GM23248 (cell line): Measurements from ENCODE around the gene SRPK1. TPM values are rescaled to one million over a fixed set of nuclear protein-coding genes. Genes with fewer than 3 reads are reported as not detected.

Experiments used
- DNase-seq: peaks from one replicate; pipeline ENCODE4 v3.0.0-alpha.2; 2015
- H2AFZ ChIP-seq: fragments of 200-600 bp; sonication (generic); 2 replicates; pipeline ENCODE4 v1.6.1; 2016; ENCODE audit warnings: antibody characterized with exemption
- H3F3A ChIP-seq: fragments of 200-600 bp; sonication (generic); 2 replicates; pipeline ENCODE4 v1.6.1; 2016; ENCODE audit warnings: mild to moderate bottlenecking, antibody characterized with exemption, mixed run types; ENCODE audit not compliant: insufficient read depth
- H3K27ac ChIP-seq: fragments of 200-600 bp; sonication (generic); 2 replicates; pipeline ENCODE4 v1.5.1; 2016; ENCODE audit warnings: mild to moderate bottlenecking
- H3K27me3 ChIP-seq: fragments of 200-600 bp; sonication (generic); replicated peaks from 2 replicates; pipeline ENCODE4 v1.6.1; 2016; ENCODE audit warnings: mild to moderate bottlenecking; ENCODE audit not compliant: insufficient read depth
- H3K36me3 ChIP-seq: fragments of 200-600 bp; sonication (generic); 2 replicates; pipeline ENCODE4 v1.6.1; 2016; ENCODE audit warnings: low read depth, mild to moderate bottlenecking
- H3K4me1 ChIP-seq: fragments of 200-600 bp; sonication (generic); 2 replicates; pipeline ENCODE4 v1.6.1; 2016; ENCODE audit warnings: mild to moderate bottlenecking; ENCODE audit not compliant: insufficient read depth
- H3K4me2 ChIP-seq: fragments of 200-600 bp; sonication (generic); one replicate; pipeline ENCODE4 v1.6.1; 2016; ENCODE audit warnings: mild to moderate bottlenecking; ENCODE audit not compliant: unreplicated experiment
- H3K4me3 ChIP-seq: fragments of 200-600 bp; sonication (generic); 2 replicates; pipeline ENCODE4 v1.5.1; 2016; ENCODE audit warnings: mild to moderate bottlenecking
- H3K79me2 ChIP-seq: fragments of 200-600 bp; sonication (generic); 2 replicates; pipeline ENCODE4 v1.6.1; 2016; ENCODE audit warnings: mild to moderate bottlenecking; ENCODE audit not compliant: insufficient read depth
- H3K9ac ChIP-seq: fragments of 200-600 bp; sonication (generic); 2 replicates; pipeline ENCODE4 v1.6.1; 2016; ENCODE audit warnings: mild to moderate bottlenecking
- H3K9me2 ChIP-seq: fragments of 200-600 bp; sonication (generic); 2 replicates; pipeline ENCODE4 v1.6.1; 2016; ENCODE audit warnings: mixed run types, mild to moderate bottlenecking, moderate library complexity; ENCODE audit not compliant: insufficient read depth
- H3K9me3 ChIP-seq: fragments of 200-600 bp; sonication (generic); one replicate; pipeline ENCODE4 v1.6.1; 2017; ENCODE audit warnings: low read depth
- H4K20me1 ChIP-seq: fragments of 200-600 bp; sonication (generic); 2 replicates; pipeline ENCODE4 v1.6.0; 2016; ENCODE audit not compliant: insufficient read depth
- EZH2 ChIP-seq: fragments of 200-600 bp; sonication (generic); IDR thresholded peaks from 2 replicates; pipeline ENCODE4 v1.6.1; 2018; ENCODE audit warnings: antibody characterized with exemption, mild to moderate bottlenecking; ENCODE audit not compliant: insufficient read depth, poor library complexity, severe bottlenecking
- EZH2phosphoT487 ChIP-seq: fragments of 200-600 bp; sonication (generic); IDR thresholded peaks from 2 replicates; pipeline ENCODE4 v1.6.1; 2018; ENCODE audit warnings: antibody characterized with exemption, moderate library complexity, mild to moderate bottlenecking, low read depth; ENCODE audit not compliant: insufficient read depth
- WGBS, 2 experiments: methylation state at CpG; one replicate each; pipeline ENCODE4 v1.1.6; 2015 to 2017; ENCODE audit warnings: low lambda C conversion rate in 2 of 2, low coverage in 1 of 2; ENCODE audit errors: missing lambda C conversion rate in 2 of 2; 5-methylcytosine and 5-hydroxymethylcytosine counted together
- in situ Hi-C: fragments of 300-500 bp; cut with MboI; formaldehyde crosslinking; loops from 2 replicates; pipeline ENCODE4 v1.15.0; 2020
- polyA plus RNA-seq: library from polyadenylated mRNA; unstranded; fragments of >200 nt; fragmentation: Nextera tagmentation; extraction: Ambion mirVana; gene quantifications from 2 replicates; pipeline ENCODE4 v1.2.1, GENCODE V29; 2016
- total RNA-seq: library from RNA; depleted of rRNA; stranded (reverse); fragments of >200 nt; shearing (Covaris generic); gene quantifications from 2 replicates; pipeline ENCODE4 v1.2.3, GENCODE V29; 2014

SRPK1 gene
- total and polyA plus RNA-seq, 2 experiments from 2014 or later = 28.9 to 44.4 TPM

GRCh38 chr6:35903679-35904078 lies 17.2 kb downstream of the SRPK1 start:
- H3K4me3 ChIP-seq = no peak overlapping the region
- H3K36me3 ChIP-seq = no peaks in the 10 kb centered on the region
- no peak overlapping the region for H2AFZ ChIP-seq
- in situ Hi-C loops = no loop called here
- H3K79me2 ChIP-seq = peaks cover 93% of the 10 kb centered on the region
- no peak for DNase-seq
- H3K9ac ChIP-seq = no peak overlapping the region
- no peak overlapping the region for H3K4me2 ChIP-seq
- no peak overlapping the region for H3K27ac ChIP-seq
- no peaks in the 10 kb centered on the region for H3K9me3 ChIP-seq
- no peak for TF ChIP-seq EZH2phosphoT487
- no peak for TF ChIP-seq EZH2
- H3K4me1 ChIP-seq = no peaks in the 10 kb centered on the region
- 98 to 99% methylated on average over 4 of the region's 4 CpGs for WGBS, 2 experiments
- 0 out of 2 replicates have a peak, but pooled peaks cover 4% of the 10 kb centered on the region for H3F3A ChIP-seq
- H3K27me3 ChIP-seq = no peaks in the 10 kb centered on the region
- H4K20me1 ChIP-seq = no peaks in the 10 kb centered on the region
- H3K9me2 ChIP-seq = no peaks in the 10 kb centered on the region

GRCh38 chr6:35900448-35900847 lies 20.4 kb downstream of the SRPK1 start:
- Histone ChIP-seq H3K27ac (no peak overlapping the region), H2AFZ (no peak overlapping the region), H3K36me3 (no peaks in the 10 kb centered on the region), H3K4me3 (no peak overlapping the region), H3F3A (0 out of 2 replicates have a peak, but pooled peaks cover 2% of the 10 kb centered on the region), H4K20me1 (no peaks in the 10 kb centered on the region), H3K9ac (no peak overlapping the region), H3K27me3 (no peaks in the 10 kb centered on the region), H3K79me2 (peaks cover 96% of the 10 kb centered on the region), H3K4me1 (no peaks in the 10 kb centered on the region), H3K9me3 (no peaks in the 10 kb centered on the region), H3K4me2 (no peak overlapping the region), H3K9me2 (no peaks in the 10 kb centered on the region)
- in situ Hi-C loops = no loop called here
- no peak for TF ChIP-seq EZH2
- TF ChIP-seq EZH2phosphoT487 = no peak
- DNase-seq = no peak
- 88% methylated on average over 4 of the region's 4 CpGs for WGBS, 2 experiments

GRCh38 chr6:35898003-35898402 lies 22.9 kb downstream of the SRPK1 start:
- H3K4me3 ChIP-seq = no peak overlapping the region
- H3K4me1 ChIP-seq = no peaks in the 10 kb centered on the region
- no peaks in the 10 kb centered on the region for H3K27me3 ChIP-seq
- no peak overlapping the region for H3K27ac ChIP-seq
- H3K79me2 ChIP-seq = peaks cover 96% of the 10 kb centered on the region
- no peak overlapping the region for H2AFZ ChIP-seq
- in situ Hi-C loops = no loop called here
- no peaks in the 10 kb centered on the region for H3K36me3 ChIP-seq
- TF ChIP-seq EZH2phosphoT487 (no peak), EZH2 (no peak)
- H3K9me2 ChIP-seq = no peaks in the 10 kb centered on the region
- WGBS, 2 experiments = 95 to 100% methylated on average over 2 of the region's 2 CpGs
- H3K9me3 ChIP-seq = no peaks in the 10 kb centered on the region
- DNase-seq = no peak
- H4K20me1 ChIP-seq = no peaks in the 10 kb centered on the region
- H3K9ac ChIP-seq = no peak overlapping the region
- no peak overlapping the region for H3K4me2 ChIP-seq
- H3F3A ChIP-seq = no peaks in the 10 kb centered on the region

GRCh38 chr6:35897486-35897885 lies 23.4 kb downstream of the SRPK1 start:
- in situ Hi-C loops = no loop called here
- Histone ChIP-seq H3K27ac (no peak overlapping the region), H3K4me1 (no peaks in the 10 kb centered on the region), H4K20me1 (no peaks in the 10 kb centered on the region), H2AFZ (no peak overlapping the region), H3F3A (no peaks in the 10 kb centered on the region), H3K4me3 (no peak overlapping the region), H3K9me2 (no peaks in the 10 kb centered on the region), H3K36me3 (no peaks in the 10 kb centered on the region), H3K4me2 (no peak overlapping the region), H3K79me2 (peaks cover 96% of the 10 kb centered on the region), H3K9me3 (no peaks in the 10 kb centered on the region), H3K27me3 (no peaks in the 10 kb centered on the region), H3K9ac (no peak overlapping the region)
- no peak for DNase-seq
- no peak for TF ChIP-seq EZH2phosphoT487
- TF ChIP-seq EZH2 = no peak
- 98 to 100% methylated on average over 4 of the region's 4 CpGs for WGBS, 2 experiments

- Histone ChIP-seq H3K36me3 (no peaks in the 10 kb centered on the region), H3K27ac (no peak overlapping the region), H2AFZ (no peak overlapping the region), H3K27me3 (no peaks in the 10 kb centered on the region), H3K4me3 (no peak overlapping the region), H3K79me2 (peaks cover 96% of the 10 kb centered on the region), H3K4me1 (no peaks in the 10 kb centered on the region), H3K9me3 (no peaks in the 10 kb centered on the region), H3K9ac (no peak overlapping the region), H3F3A (no peaks in the 10 kb centered on the region), H4K20me1 (no peaks in the 10 kb centered on the region), H3K9me2 (no peaks in the 10 kb centered on the region), H3K4me2 (no peak overlapping the region)
- in situ Hi-C loops = no loop called here
- no peak for TF ChIP-seq EZH2
- TF ChIP-seq EZH2phosphoT487 = no peak
- no peak for DNase-seq
- WGBS, 2 experiments = 96 to 98% methylated on average over 3 of the region's 3 CpGs
These were observed 23.9 kb downstream of the SRPK1 start for GRCh38 chr6:35897036-35897435.
